LNCaP clone FGC (cell line): ENCODE results near the gene TK2.
"Not testable (repeated sequence)": the region's sequence is repeated elsewhere in the genome, so short reads cannot be mapped to it uniquely, and the experiment has no call there.

Experiments
- DNase-seq: peaks from one replicate; pipeline ENCODE4 v3.0.0-alpha.2; 2011; ENCODE audit warnings: low read depth
- H3K4me3 ChIP-seq: 2 replicates; pipeline ENCODE4 v1.5.1; 2011; ENCODE audit warnings: mild to moderate bottlenecking, low read depth, low read length, control low read depth
- TF ChIP-seq, protein P1 (sequence below): IDR thresholded peaks from 2 replicates; pipeline ENCODE4 v1.5.1; 2012; ENCODE audit warnings: mild to moderate bottlenecking; ENCODE audit not compliant: control insufficient read depth, insufficient read depth; ENCODE audit errors: extremely low read depth

TK2 gene

DNA sequence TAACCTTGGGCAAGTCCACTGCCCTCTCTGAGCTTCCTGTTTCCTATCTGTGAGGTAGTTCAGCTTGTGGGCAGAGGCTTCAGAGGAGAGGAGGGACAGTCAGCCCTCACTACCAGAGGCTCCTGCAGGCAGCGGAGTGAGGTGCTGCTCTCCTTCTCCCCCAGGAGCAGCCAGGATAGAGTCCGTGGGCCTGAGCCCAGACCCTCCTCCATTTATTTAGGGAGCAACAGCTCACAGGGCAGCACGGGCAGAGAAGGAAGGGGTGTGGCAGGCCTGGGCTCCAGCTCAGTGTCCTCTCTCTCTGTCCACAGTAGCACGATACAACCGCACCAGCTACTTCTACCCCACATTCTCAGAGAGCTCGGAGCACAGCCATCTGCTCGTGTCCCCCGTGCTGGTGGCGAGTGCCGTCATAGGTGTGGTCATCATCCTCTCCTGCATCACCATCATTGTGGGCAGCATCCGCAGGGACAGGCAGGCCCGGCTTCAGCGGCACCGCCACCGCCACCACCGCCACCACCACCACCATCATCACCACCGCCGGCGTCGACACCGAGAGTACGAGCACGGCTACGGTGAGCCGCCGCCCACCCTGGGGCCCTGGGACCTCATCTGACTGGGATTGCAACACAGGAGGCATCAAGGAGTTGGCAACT, 80.5 kb downstream of the TK2 start:
- TF ChIP-seq, protein P1, sequence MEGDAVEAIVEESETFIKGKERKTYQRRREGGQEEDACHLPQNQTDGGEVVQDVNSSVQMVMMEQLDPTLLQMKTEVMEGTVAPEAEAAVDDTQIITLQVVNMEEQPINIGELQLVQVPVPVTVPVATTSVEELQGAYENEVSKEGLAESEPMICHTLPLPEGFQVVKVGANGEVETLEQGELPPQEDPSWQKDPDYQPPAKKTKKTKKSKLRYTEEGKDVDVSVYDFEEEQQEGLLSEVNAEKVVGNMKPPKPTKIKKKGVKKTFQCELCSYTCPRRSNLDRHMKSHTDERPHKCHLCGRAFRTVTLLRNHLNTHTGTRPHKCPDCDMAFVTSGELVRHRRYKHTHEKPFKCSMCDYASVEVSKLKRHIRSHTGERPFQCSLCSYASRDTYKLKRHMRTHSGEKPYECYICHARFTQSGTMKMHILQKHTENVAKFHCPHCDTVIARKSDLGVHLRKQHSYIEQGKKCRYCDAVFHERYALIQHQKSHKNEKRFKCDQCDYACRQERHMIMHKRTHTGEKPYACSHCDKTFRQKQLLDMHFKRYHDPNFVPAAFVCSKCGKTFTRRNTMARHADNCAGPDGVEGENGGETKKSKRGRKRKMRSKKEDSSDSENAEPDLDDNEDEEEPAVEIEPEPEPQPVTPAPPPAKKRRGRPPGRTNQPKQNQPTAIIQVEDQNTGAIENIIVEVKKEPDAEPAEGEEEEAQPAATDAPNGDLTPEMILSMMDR, result no peak
- H3K4me3 ChIP-seq, result no peak overlapping the region
- DNase-seq, result no peak

DNA sequence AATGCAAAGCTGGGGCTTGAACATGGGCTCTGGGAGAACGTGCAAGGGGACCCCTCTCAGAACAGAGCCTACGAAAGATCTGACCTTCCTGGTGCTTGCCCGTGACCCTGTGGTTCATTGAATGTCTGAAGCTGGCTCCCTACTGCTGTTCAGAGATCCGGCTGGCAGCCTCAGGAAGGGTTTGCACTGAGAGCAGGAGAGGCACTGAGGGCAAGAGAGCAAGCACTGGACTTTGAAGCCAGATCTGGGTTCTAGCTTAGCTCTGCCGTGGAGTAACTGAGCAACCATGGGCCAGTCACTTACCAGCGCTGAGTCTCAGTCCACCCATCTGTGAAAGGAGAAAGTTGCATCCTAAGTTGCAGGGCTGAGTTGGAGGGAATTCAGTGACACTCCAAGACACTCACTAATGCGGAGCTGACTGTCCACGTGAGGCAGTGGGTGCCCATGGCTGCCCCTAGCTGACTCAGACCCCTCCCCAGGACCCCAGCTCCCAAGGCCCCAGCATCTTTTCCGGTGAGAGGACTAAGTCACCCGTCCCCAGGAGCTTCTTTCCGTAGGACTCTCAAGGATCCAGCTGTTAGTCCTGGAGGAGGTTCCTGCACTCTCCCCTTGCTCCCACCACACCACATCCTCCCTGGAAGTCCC, 81.5 kb downstream of the TK2 start:
- TF ChIP-seq, protein P1, result no peak
- DNase-seq, result no peak
- H3K4me3 ChIP-seq, result no peak overlapping the region

DNA sequence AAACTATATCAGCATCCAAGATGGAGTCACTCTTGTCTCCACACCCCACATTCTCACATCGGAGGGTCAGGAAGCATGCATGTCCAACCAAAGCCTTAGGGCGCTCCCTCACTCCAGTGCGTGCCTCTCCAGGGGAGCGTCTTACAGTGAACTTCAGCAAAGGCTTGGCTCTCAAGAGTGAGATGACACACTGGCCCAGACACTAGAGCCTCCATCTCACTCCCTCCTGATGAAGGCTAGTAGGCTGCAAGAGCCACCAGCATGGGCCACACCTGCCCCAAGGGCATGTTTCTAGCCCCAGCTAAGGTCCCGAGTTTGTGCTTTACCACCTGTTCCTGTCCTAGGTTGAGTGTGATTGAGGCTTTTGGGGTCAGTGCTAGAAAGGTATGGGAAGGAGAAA, 82.3 kb downstream of the TK2 start:
- DNase-seq, result no peak
- H3K4me3 ChIP-seq, result no peak overlapping the region
- TF ChIP-seq, protein P1, result no peak

DNA sequence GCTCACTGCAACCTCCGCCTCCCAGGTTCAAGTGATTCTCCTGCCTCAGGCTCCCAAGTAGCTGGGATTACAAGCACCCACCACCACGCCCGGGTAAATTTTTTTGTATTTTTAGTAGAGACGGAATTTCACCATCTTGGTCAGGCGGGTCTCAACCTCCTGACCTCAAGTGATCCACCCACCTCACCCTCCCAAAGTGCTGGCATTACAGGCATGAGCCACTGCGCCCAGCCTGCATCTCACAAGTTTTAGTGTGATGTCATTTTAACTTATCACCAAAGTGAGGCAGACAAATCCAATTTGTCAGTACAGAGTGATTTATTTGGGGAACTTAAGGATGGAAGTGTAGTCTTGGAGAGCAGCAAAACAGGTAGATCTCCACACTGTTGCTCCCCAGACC, 83.3 kb downstream of the TK2 start:
- H3K4me3 ChIP-seq, DNase-seq: not testable (repeated sequence)

DNA sequence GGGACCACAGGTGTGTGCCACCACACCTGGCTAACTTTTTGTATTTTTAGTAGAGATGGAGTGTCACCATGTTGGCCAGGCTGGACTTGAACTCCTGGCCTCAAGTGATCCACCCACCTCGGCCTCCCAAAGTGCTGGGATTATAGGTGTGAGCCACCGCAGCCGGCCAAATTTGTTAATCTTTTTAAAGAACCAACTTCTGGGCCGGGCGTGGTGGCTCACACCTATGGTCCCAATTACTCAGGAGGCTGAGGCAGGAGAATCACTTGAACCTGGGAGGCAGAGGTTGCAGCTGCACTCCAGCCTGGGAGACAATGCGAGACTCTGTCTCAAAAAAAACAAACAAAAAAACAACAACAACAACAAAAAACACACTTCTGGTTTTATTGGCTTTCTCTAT, 84.0 kb downstream of the TK2 start:
- DNase-seq, result not testable (repeated sequence)

DNA sequence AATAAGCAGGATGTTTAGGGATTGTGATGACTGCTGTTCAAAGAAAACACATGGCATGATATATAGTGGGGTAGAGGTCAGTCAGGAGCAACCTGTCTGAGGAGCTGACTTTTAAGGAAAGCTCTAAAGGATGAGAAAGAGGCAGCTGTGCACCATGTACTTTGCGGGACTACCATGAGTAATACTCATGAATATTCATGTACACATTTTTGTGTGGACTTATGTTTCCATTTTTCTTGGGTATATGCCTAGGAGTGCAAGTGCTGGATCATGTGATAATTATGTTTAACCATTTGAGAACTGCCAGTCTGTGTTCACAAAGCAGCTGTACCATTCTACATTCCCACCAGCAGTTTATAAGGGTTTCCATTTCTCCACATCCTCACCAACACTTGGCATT, 87.0 kb downstream of the TK2 start:
- TF ChIP-seq, protein P1, result no peak
- no peak overlapping the region for H3K4me3 ChIP-seq
- no peak for DNase-seq

More for the DNA sequence above, 84.0 kb downstream of the TK2 start:
- not testable (repeated sequence) for H3K4me3 ChIP-seq

DNA sequence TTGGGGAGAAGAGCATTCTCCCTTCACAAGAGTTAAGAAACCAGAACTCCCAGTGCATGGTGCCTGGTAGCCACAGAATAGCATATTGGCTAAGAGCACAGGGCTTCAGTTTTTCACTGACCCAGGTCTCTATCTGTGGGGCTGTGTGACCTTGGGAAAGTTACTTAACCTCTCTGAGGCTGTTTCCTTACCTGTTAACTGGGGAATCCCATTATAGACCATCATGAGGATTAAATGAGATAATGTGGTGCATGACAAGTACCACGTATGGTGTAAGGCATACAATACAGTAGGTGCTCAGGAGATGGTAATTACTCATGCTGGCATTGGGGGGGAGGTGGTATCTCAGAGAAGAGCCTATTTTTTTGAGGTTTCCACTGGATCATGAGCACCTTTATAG, 89.2 kb downstream of the TK2 start:
- DNase-seq, result no peak
- TF ChIP-seq, protein P1, result no peak
- H3K4me3 ChIP-seq, result no peak overlapping the region

DNA sequence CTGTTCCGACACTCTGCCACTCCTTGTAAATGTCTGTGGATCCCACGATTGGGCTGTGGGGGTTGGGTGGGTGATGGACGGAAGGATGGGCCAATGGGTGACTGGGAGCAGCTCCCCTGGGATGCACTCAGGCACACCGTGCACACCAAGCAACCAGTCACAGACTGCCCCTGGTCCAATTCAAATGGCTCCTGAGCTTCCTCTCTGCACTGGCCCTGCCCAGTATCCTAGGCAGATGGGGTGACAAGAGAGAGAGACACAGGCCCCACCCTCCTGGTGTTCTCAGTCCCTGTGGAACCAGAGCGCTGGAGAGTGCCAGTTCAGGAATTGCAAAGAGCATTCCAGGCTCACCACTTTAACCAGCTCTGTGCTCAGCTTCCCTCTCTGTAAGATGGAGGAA, 90.0 kb downstream of the TK2 start:
- DNase-seq, result no peak
- TF ChIP-seq, protein P1, result no peak
- H3K4me3 ChIP-seq, result no peak overlapping the region
